HG02973 (cell line): Measurements from ENCODE around the gene VEPH1.

ENCODE experiments used
- ATAC-seq: cut with Tn5 transposase; IDR thresholded peaks from one replicate; pipeline ENCODE4 v1.9.1; 2021; ENCODE audit warnings: moderate library complexity; ENCODE audit not compliant: unreplicated experiment

VEPH1 gene

GRCh38 chr3:157438194-157438730 lies 65.0 kb downstream of the VEPH1 start:
- no peak for ATAC-seq

- no peak for ATAC-seq
Observed at GRCh38 chr3:157436583-157437291, 66.5 kb downstream of the VEPH1 start, which contains the start of gene PTX3. Gene PTX3, plus strand, starts transcription at chr3:157436850. Its CDS starts 84 bp downstream, at chr3:157436934.

GRCh38 chr3:157429708-157430107 lies 73.5 kb downstream of the VEPH1 start:
- no peak for ATAC-seq

GRCh38 chr3:157428853-157429252 lies 74.4 kb downstream of the VEPH1 start:
- no peak for ATAC-seq

- ATAC-seq = no peak
Observed at GRCh38 chr3:157427901-157428300, 75.3 kb downstream of the VEPH1 start.

DNA sequence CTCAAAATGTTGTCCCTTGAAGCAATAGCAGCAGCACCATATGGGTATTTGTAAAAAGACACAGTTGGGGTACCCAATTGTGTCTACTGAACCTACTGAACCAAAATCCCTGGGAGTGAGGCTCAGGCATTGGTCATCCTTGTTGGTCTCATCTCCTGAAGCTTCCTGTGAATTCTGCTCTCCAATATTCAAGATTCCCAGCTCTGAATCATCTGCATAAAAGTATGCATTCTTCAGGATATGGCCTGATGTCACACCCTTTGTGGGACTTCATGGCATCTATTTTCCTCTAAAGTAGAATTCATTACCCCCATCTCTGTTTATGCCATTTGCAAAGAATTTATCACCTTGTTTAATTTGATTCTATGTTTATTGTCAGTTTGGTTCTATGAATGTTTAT lies 79.9 kb downstream of the VEPH1 start:
- no peak for ATAC-seq

DNA sequence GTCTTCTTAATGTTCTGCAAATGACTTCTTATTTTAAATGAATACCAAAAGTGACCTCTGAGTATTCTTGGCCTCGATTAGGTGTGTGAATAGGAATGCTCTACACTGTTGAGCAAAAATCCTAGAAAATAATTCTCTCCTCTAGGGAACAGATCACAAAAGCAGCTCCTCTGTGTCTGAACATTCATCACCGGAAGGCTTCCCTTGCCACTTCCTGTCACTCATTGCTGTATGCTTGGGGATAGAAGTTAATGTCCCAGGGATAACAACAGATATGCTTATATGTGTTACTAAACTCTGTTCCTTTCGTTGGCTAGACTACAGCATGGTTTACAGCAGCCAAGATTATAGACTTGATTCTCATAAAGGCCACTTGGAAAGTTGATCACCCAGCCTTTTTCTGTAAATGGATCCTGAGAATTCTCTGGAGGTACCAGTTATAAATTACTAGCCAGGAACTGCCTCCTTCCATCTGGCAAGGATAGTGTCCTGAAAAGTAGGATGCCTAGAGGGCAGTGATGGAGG lies 82.5 kb downstream of the VEPH1 start:
- no peak for ATAC-seq

DNA sequence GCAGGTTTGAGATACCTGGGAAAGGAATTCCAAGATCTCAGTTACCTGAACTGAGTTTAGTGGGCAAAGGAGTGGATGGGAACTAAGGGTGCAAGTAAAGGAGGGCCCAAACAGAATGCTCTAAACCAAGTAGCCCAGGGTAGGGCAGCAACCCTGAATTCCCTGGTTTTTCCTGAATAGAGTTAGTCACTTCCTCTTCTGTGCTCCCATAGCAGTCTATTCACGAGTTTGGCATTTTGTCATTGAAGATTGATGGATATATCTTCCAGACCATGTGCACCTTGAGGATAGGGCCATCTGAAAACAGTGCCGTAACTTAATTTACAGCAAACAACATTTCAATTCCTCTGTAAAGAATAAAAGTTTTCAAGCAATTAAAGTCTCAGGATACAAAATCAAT lies 85.1 kb downstream of the VEPH1 start:
- no peak for ATAC-seq

DNA sequence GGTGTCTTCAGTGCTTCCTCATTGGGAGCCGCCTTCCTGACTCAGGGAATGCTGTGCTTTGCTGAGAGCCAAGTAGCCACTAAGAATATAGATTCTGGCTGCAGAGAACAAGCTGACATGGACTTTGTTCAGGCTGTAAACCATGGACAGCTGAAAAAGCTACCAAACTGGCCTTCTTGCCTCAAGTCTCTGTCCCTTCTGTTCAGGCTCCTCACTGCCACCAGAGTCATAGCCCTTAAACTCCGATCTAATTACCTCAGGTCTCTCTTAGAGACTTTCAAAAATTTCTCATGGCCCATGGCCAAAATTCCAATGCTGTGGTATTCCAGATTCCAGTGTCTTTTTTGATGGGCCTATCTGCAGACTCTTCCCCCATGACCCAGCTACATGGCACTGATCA lies 86.0 kb downstream of the VEPH1 start:
- ATAC-seq = no peak

DNA sequence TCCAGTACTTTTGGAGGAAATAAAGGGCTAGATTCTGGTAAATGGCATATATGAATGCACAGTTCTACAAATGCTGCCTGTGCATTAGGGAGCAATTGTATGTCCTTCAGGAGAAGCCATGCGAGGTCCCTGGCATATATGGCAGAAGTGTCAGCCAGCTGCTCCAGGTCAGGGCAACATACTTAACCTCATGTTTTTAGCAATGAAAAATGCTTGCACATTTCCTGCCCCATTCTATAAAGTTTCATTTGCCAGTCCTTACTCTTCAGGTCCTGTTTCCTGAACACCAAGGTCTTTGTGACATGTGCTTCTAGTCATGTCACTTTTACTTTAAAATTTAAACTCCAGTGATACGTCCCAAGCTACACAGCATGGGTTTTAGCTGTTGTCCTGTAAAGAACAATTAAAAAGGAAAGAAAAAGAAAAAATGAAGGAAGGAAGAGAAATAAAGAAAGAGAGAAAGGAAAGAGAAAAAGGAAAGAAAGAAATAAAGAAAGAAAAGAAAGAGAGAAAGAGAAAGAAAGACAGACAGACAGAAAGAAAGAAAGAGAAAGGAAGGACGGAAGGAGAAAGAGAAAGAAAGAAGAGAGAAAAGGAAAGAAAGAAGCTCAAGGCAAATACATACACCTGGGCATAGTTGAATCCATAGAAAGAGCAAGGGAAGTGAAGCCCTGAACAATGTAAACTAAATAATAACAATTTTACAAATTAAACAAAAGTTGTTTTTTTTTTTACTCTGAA lies 86.7 kb downstream of the VEPH1 start:
- ATAC-seq = no peak

- no peak for ATAC-seq
Observed at GRCh38 chr3:157414861-157415260, 88.4 kb downstream of the VEPH1 start.

GRCh38 chr3:157412323-157412855 lies 90.8 kb downstream of the VEPH1 start:
- ATAC-seq = no peak

GRCh38 chr3:157410945-157411344 lies 92.3 kb downstream of the VEPH1 start:
- no peak for ATAC-seq

DNA sequence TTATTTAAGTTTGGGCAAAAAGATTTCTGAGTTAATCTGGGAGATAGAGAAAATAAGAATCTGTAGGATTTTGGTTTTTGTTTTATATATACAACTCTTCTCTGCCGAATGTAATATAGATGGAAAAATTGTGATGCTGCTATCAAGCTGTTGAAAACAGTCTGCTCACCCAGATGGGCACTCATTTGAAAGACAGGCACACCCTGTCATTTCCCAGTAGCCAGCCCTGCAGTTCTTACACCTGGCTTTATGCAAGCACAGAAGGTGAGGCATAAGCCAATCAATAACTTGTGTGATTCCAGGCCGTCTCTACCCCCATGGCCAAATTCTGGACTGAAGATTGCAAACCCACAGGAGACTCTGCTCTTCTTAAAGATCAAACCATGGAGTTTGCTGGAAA lies 93.7 kb downstream of the VEPH1 start:
- ATAC-seq = no peak

DNA sequence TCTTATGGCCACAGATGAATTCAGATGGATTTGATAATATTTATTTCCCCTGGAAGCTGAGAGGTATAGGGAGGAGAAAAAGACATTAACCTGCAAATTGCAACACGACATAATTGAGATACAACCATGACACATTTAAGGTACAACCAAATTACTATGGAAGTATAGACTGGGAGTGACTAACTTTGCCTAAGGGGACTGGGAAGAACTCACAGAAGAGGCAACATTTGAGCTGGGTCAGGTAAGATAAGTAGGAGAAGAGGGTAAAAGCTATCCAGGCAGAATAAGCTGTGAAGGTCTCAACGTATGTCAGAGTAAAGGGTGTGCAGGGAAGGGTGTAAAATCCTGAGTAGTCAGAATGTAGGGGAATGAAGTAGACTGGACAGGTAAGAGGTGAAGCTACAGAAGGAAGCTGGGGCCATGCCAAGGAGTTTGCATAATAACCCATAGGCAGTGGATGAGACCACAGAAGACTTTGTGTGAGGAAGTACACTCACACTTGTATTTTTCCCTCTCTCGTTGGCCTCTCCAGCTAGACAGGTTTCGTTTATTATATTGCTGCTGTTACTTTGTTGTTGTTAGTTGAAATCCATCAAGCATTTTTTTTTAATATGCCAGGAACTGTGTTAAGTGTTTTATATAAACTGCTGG lies 94.6 kb downstream of the VEPH1 start:
- ATAC-seq = no peak

GRCh38 chr3:157407769-157408168 lies 95.4 kb downstream of the VEPH1 start:
- no peak for ATAC-seq

- no peak for ATAC-seq
Observed at GRCh38 chr3:157406394-157406793, 96.8 kb downstream of the VEPH1 start.

- ATAC-seq = no peak
Observed at GRCh38 chr3:157405457-157405856, 97.8 kb downstream of the VEPH1 start.

- ATAC-seq = no peak
Observed at GRCh38 chr3:157404381-157404780, 98.8 kb downstream of the VEPH1 start.

- no peak for ATAC-seq
Observed at GRCh38 chr3:157398598-157398997, 104.6 kb downstream of the VEPH1 start.

DNA sequence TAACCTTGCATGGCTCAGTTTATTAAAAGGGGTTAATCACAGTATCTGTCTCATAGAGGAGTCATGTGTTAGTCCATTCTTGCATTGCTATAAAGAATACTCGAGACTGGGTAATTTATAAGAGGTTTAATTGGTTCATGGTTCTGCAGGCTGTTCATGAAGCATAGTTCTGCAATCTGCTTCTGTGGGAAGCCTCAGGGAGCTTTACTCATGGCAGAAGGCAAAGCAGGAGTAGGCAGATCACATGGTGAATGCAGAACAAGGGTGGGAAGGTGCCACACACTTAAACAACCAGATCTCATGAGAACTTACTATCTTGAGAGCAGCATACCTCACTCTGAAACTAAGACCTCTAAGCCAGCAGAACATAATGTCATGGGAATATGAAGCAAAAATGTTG lies 108.8 kb downstream of the VEPH1 start:
- no peak for ATAC-seq
